ENCODE measurements around the gene GNAQ.

DNA sequence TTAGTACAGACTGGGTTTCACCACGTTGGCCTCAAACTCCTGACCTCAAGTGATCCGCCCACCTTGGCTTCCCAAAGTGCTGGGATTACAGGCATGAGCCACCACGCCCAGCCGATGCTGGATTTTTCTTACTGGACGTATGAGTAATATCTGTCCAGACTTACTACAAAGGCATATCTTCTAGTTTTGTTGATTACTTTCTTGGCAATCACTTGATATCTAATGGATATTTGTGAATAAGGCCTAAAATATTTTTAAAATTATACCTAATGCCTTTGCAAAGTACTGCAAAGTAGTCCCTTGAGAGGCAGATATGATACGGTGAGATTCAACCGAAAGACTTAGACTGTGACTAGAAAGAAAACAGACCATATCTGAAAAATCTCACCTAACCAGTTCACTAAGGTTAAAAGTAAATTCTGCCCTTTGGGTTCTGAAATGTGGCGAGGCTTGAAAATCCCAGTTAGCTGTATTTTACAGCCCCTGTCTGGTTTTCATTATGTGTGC, 152.1 kb downstream of the GNAQ start:
- TF ChIP-seq POLR2A (IDR thresholded peaks at IDR 0.05) (no peak), POLR2AphosphoS5 (IDR thresholded peaks at IDR 0.05) (no peak), EP300 (IDR thresholded peaks at IDR 0.05) (no peak)
- TF ChIP-seq, protein P1, sequence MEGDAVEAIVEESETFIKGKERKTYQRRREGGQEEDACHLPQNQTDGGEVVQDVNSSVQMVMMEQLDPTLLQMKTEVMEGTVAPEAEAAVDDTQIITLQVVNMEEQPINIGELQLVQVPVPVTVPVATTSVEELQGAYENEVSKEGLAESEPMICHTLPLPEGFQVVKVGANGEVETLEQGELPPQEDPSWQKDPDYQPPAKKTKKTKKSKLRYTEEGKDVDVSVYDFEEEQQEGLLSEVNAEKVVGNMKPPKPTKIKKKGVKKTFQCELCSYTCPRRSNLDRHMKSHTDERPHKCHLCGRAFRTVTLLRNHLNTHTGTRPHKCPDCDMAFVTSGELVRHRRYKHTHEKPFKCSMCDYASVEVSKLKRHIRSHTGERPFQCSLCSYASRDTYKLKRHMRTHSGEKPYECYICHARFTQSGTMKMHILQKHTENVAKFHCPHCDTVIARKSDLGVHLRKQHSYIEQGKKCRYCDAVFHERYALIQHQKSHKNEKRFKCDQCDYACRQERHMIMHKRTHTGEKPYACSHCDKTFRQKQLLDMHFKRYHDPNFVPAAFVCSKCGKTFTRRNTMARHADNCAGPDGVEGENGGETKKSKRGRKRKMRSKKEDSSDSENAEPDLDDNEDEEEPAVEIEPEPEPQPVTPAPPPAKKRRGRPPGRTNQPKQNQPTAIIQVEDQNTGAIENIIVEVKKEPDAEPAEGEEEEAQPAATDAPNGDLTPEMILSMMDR (IDR thresholded peaks at IDR 0.05): no peak

Measured in upper lobe of left lung (tissue), 4 donors.